SK-N-SH treated with all-trans-retinoic acid at 6 μM for 48 hours (cell line): ENCODE data around the gene TMC8.

Experiments
- ARNTL ChIP-seq: fragments of 450-650 bp; formaldehyde crosslinking; IDR thresholded peaks from 2 replicates; pipeline ENCODE4 v1.5.0; 2020; ENCODE audit warnings: low read depth, mild to moderate bottlenecking, moderate library complexity, borderline replicate concordance
- CREB5 ChIP-seq: fragments of 250-450 bp; sonication (Bioruptor Pico); IDR thresholded peaks from 2 replicates; pipeline ENCODE4 v1.5.1; 2020; ENCODE audit warnings: low read depth, mild to moderate bottlenecking, moderate library complexity
- ESRRG ChIP-seq: fragments of 250-450 bp; sonication (Bioruptor Pico); IDR thresholded peaks from 2 replicates; pipeline ENCODE4 v1.6.1; 2021; ENCODE audit warnings: mild to moderate bottlenecking
- PATZ1 ChIP-seq: fragments of 250-450 bp; sonication (Bioruptor Pico); IDR thresholded peaks from 2 replicates; pipeline ENCODE4 v1.8.0; 2020; ENCODE audit warnings: mild to moderate bottlenecking, moderate library complexity, borderline replicate concordance
- TCF4 ChIP-seq: fragments of 250-450 bp; sonication (Bioruptor Pico); IDR thresholded peaks from 2 replicates; pipeline ENCODE4 v1.8.0; 2021; ENCODE audit warnings: mild to moderate bottlenecking, moderate library complexity, borderline replicate concordance
- ZFP3 ChIP-seq: fragments of 250-450 bp; sonication (Bioruptor Pico); IDR thresholded peaks from 2 replicates; pipeline ENCODE4 v1.5.0; 2020; ENCODE audit warnings: mild to moderate bottlenecking, moderate library complexity

- TF ChIP-seq TCF4 (CRISPR knock-in tag) = no peak
- TF ChIP-seq ARNTL (CRISPR knock-in tag) = no peak
- no peak for TF ChIP-seq ZFP3 (CRISPR knock-in tag)
- TF ChIP-seq ESRRG (CRISPR knock-in tag) = no peak
- no peak for TF ChIP-seq PATZ1
- TF ChIP-seq CREB5 = no peak
These were observed 25.5 kb upstream of the TMC8 start for GRCh38 chr17:78105101-78105500.
